Forelimb muscle (tissue), 1 donor: Measurements from ENCODE around the gene SEMA3F. TPM values are rescaled to one million over a fixed set of nuclear protein-coding genes. Genes with fewer than 3 reads are reported as not detected.
A peak's percentile ranks its signal among the peaks of the same experiment; 100 is the strongest.

Source experiments
- DNase-seq: peaks from one replicate; pipeline ENCODE4 v3.0.0-alpha.2; 2013; ENCODE audit warnings: low read depth
- polyA plus RNA-seq: library from polyadenylated mRNA; unstranded; fragments of 120-200 nt; gene quantifications from one replicate; pipeline ENCODE4 v1.2.1, GENCODE V29; 2013; ENCODE audit not compliant: insufficient read length

SEMA3F gene
- polyA plus RNA-seq, 1 donor, result 9.0 TPM

DNA sequence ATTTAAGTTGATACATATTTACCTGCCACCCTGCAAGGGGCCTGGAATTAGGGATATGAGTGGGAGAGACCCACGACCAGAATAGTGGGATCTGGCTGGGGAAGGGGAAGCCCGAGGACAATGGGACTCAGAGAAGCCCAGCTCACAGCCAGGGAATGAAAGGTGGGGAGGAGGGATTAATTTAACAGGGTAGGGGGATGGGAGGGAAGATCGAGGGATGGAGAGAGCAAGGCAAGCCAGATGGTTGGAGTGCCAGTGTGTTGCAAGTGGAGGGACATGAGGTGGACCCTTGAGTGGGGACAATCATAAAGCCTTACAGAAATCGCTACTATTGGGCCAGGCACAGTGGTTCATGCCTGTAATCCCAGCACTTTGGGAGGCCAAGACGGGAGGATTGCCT is 76.5 kb downstream of the SEMA3F start:
- no peak for DNase-seq

DNA sequence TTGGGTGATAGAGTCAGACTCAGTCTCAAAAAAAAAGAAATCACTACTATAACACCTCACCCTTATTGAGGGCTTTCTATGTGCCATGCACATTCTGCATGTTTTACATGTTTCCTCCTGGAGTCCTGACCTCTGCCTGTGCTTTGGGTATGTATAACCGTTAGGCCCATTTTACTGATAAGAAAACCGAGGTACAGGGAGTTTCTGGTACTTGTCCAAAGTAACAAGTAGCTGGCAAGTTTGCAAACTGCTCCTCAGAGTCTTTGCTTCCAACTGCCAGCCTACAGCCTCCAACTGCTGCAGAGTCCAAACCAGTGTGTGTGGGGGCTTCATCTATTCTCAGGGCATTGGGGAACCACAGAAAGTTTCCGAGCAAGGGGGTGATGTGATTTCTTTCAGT is 77.2 kb downstream of the SEMA3F start:
- no peak for DNase-seq

DNA sequence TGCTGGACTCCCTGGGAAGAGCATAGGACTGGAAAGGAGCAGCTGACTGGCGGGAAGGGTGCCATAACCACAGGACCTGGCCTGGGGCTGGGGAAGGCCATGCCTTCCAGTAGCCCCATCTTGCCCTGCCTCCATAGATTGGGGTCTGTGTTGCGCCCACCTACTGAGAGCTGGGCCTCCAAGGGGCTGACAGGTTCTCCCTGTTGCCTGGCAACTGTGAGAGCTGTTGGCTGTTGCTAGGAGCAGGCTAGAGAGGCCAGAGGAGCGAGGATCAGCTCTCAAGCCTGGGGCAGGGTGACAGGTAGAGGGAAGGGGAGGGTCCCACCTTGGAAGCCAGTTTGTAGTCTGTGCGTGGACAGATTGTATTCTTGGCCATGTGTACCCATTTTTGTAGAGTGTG is 78.1 kb downstream of the SEMA3F start:
- DNase-seq, result no peak

DNA sequence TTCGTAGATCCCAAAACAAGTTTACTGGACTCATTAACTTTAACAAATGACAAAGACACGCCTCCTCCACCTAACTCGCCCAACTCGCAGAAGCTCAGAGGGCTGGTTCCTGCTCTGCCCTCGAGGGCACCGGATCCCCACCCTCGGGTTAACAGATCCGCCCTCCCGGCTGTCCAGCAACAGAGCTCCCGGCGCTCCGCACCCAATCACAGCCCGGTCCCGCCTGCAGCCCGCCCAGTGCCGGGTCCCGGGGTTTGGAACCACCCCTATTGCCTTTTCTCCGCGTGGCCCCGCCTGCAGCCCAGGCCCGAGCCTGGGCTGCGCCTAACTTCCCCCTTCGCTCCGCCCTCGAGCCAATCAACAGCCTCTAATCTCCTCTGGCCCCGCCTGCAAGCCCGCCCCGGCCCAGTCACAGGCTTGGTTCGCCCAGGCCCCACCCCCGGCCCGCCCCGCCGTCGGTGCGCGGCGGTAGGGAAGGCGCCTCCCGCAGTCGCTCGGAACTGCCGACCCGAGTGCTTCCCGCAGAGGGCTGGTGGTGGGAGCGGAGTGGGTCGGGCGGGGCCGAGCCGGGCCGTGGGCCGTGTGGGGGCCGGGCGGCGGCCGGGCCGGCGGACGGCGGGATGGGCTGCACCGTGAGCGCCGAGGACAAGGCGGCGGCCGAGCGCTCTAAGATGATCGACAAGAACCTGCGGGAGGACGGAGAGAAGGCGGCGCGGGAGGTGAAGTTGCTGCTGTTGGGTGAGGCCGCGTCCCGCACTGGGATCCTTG is 80.8 kb downstream of the SEMA3F start, which contains the start of gene GNAI2:
Gene GNAI2 (plus strand): TSS at position 489 of the 768 bp plus-strand sequence. CDS start 132 bp downstream, at position 621.
- peak; percentile 95 for DNase-seq

DNA sequence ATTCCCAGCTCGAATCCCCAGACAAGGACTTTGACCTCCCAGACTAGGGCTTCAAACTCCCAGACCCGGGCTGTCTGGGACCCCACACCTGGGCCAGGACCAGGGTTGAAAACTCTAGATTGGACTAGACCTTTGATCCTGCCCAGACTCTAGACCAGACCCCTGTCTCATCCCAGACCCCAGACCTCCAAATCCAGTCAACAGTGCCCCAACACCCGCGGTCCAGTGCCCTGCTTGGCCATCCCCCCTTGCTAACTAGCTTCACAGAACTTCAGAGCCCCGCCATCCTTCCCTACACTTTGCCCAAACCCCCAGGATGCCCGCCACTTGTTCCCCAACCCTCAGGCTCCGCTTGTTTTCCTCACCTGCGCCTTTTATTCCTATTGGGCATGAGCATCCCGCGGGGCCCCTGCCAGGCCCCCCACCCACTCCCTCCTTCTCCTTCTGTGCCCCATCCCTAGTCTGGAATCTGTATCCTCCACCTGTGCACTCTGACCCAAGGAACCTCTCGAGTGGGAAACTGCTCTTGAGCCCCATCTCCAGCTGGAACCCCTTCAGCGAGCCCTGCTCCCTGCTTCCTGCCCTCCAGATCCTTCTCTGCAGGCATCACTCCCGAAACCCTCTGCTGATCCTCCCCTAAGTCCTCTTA is 81.5 kb downstream of the SEMA3F start:
- DNase-seq, result no peak

DNA sequence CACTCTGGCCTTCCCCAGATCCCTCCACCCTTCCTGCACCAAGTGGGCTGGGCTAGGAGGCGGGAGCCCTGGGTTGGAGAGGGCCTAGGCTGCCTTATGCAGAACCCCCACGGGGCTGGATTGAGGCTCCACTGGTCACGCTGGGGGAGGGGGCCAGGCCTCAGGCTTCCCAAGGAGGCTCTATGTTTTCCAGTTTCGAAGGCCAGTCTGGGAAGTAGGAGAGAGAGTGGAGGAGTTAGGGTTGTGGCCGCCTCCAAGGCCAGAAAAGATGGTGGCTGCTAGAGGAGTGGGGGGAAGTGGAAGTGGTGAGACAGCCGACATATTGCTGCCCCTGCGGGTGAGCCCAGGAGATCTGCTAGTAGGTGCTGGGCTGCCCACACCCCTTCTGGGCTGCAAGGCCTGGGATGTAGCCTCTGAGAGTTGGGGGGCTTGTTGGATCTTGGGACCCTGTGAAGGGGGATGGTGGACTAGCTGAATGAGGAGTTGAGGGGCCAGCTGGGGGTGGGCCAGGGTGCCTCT is 82.1 kb downstream of the SEMA3F start:
- no peak for DNase-seq

DNA sequence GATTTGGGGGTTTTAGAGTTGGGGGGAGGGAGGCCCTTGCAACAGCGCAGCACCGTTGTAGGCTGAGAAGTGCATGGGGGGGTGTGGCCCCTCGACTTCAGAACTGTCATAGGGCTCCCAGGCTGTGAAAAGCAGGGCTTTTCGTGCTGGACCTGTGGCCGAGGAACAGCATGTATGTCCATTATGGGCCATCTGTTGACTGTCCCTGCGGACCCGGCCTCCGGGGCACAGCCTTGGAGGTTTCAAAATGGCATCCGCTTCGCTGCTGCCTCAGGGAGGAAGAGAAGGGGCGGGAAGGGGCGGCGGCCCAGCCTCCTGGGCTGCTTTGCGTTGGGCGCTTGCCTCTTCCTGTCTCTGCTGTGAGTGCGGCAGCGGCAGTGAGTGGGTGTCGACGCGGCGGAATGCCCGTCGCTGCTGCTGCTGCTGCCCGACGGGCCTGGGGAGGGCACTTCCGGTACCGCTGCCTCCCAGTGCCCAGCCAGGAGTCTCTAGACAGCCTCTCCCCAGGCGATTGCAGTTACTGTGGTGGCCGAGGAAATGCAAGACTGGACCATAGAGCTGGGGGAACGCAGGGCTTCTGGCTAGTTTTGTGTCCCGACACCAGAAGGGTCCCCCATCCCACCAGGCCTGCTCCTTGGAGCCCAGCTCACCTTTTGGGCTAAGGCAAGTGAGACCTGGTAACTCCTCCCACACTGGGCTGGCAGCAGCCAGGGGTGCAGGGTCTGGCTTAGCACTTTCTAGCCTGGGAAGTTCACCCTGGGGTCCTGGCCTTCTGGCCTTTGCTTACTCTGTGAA is 82.8 kb downstream of the SEMA3F start:
- DNase-seq, result no peak

DNA sequence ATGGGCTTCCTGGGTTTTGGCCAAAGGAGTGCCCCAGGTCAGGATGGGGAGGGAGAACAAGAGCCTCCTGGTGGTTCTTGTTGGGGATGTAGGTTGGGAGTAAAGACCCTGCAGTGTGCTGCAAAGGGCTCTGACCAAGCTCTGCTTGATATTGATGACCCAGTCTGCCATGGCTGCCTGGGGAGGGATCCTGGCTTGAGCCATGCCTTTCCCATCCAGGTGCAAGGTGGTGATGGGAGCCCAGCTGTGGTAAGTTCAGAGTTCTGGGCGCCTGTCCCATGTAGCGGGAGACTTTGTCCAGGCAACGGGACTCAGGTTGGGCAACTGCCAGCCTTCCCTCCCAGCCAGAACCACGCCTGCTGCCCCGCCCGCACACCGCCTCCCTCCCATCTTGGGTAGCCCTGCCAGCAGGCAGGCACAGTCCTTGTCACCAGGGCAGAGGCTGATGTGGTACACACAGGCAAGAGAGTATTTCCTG is 83.5 kb downstream of the SEMA3F start:
- DNase-seq, result no peak

Other genes with a start within 250 kb of the SEMA3F start
- gene MON1A, start 225.5 kb upstream of the SEMA3F start, polyA plus RNA-seq, result 5.8 TPM
- gene RBM6, start 215.2 kb upstream of the SEMA3F start, polyA plus RNA-seq, result 79.4 TPM
- 171 TPM for gene RBM5, start 66.4 kb upstream of the SEMA3F start, polyA plus RNA-seq
- gene GNAT1, start 36.3 kb downstream of the SEMA3F start, polyA plus RNA-seq, result not detected
- 3.9 TPM for gene SLC38A3, start 49.9 kb downstream of the SEMA3F start, polyA plus RNA-seq
- gene GNAI2, start 80.9 kb downstream of the SEMA3F start, polyA plus RNA-seq, result 158 TPM
- gene SEMA3B, start 113.8 kb downstream of the SEMA3F start, polyA plus RNA-seq, result 36.7 TPM
- 41.6 TPM for gene LSMEM2, start 123.8 kb downstream of the SEMA3F start, polyA plus RNA-seq
- gene IFRD2, start 137.1 kb downstream of the SEMA3F start, polyA plus RNA-seq, result 46.2 TPM
- gene HYAL3, start 144.1 kb downstream of the SEMA3F start, polyA plus RNA-seq, result 2.3 TPM
- gene NAA80, start 144.1 kb downstream of the SEMA3F start, polyA plus RNA-seq, result 6.3 TPM
- 1.7 TPM for gene HYAL1, start 148.2 kb downstream of the SEMA3F start, polyA plus RNA-seq
- 39.7 TPM for gene HYAL2, start 167.4 kb downstream of the SEMA3F start, polyA plus RNA-seq
- 16.4 TPM for gene TUSC2, start 172.9 kb downstream of the SEMA3F start, polyA plus RNA-seq
- 32.8 TPM for gene RASSF1, start 185.5 kb downstream of the SEMA3F start, polyA plus RNA-seq
- 1.1 TPM for gene ZMYND10, start 190.4 kb downstream of the SEMA3F start, polyA plus RNA-seq
- 19.6 TPM for gene NPRL2, start 195.5 kb downstream of the SEMA3F start, polyA plus RNA-seq
- 5.2 TPM for gene CYB561D2, start 195.5 kb downstream of the SEMA3F start, polyA plus RNA-seq
- 23.3 TPM for gene TMEM115, start 204.2 kb downstream of the SEMA3F start, polyA plus RNA-seq